GM23338 (cell line): ENCODE measurements around the gene DIAPH3. TPM values are rescaled to one million over a fixed set of nuclear protein-coding genes. Genes with fewer than 3 reads are reported as not detected.
A peak's percentile ranks its signal among the peaks of the same experiment; 100 is the strongest.

ENCODE experiments used
- ATAC-seq: fragments of 200-7000 bp; cut with Tn5 transposase; 3 replicates; pipeline ENCODE4 v1.9.1; 2020
- DNase-seq: peaks from one replicate; pipeline ENCODE4 v3.0.0-alpha.2; 2015; ENCODE audit warnings: low spot score
- H2AFZ ChIP-seq: fragments of 200-600 bp; sonication (generic); 2 replicates; pipeline ENCODE4 v1.8.0; 2016; ENCODE audit warnings: antibody characterized with exemption, mild to moderate bottlenecking, moderate library complexity
- H3F3A ChIP-seq: fragments of 200-600 bp; sonication (generic); replicated peaks from 2 replicates; pipeline ENCODE4 v1.8.0; 2017; ENCODE audit warnings: antibody characterized with exemption, mixed run types, low read depth
- H3K27ac ChIP-seq: fragments of 200-600 bp; sonication (generic); 2 replicates; pipeline ENCODE4 v1.6.1; 2016; ENCODE audit warnings: low read depth
- H3K27me3 ChIP-seq: fragments of 200-600 bp; sonication (generic); 2 replicates; pipeline ENCODE4 v1.8.0; 2016; ENCODE audit warnings: mild to moderate bottlenecking, mixed run types, moderate library complexity; ENCODE audit not compliant: insufficient read depth
- H3K36me3 ChIP-seq: fragments of 200-600 bp; sonication (generic); 2 replicates; pipeline ENCODE4 v1.8.0; 2016; ENCODE audit warnings: mild to moderate bottlenecking; ENCODE audit not compliant: insufficient read depth
- H3K4me1 ChIP-seq: fragments of 200-600 bp; sonication (generic); 2 replicates; pipeline ENCODE4 v1.8.0; 2016; ENCODE audit warnings: mild to moderate bottlenecking, moderate library complexity; ENCODE audit not compliant: insufficient read depth
- H3K4me2 ChIP-seq: fragments of 200-600 bp; sonication (generic); 2 replicates; pipeline ENCODE4 v1.7.1; 2017; ENCODE audit warnings: mixed run types
- H3K4me3 ChIP-seq: fragments of 200-600 bp; sonication (generic); 2 replicates; pipeline ENCODE4 v1.6.1; 2016; ENCODE audit warnings: mixed run types
- H3K79me2 ChIP-seq: fragments of 200-600 bp; sonication (generic); replicated peaks from 2 replicates; pipeline ENCODE4 v1.8.0; 2017; ENCODE audit warnings: mild to moderate bottlenecking; ENCODE audit not compliant: insufficient read depth
- H3K9me2 ChIP-seq: fragments of 200-600 bp; sonication (generic); 2 replicates; pipeline ENCODE4 v1.8.0; 2017; ENCODE audit not compliant: insufficient read depth
- H4K20me1 ChIP-seq: fragments of 200-600 bp; sonication (generic); replicated peaks from 2 replicates; pipeline ENCODE4 v1.8.0; 2017; ENCODE audit warnings: mild to moderate bottlenecking; ENCODE audit not compliant: insufficient read depth
- H3K27ac Mint-ChIP-seq: 2 replicates; pipeline ENCODE4 v1.8.0; 2020; ENCODE audit warnings: inconsistent platforms, mild to moderate bottlenecking, moderate library complexity, mixed read lengths
- H3K27me3 Mint-ChIP-seq: 3 replicates; pipeline ENCODE4 v1.8.0; 2022; ENCODE audit warnings: low read depth, mild to moderate bottlenecking, moderate library complexity, mixed read lengths, inconsistent platforms; ENCODE audit not compliant: insufficient read depth, poor library complexity
- H3K36me3 Mint-ChIP-seq: 3 replicates; pipeline ENCODE4 v1.8.0; 2021; ENCODE audit warnings: low read depth, mild to moderate bottlenecking, inconsistent platforms, moderate library complexity, mixed read lengths
- H3K4me1 Mint-ChIP-seq: 3 replicates; pipeline ENCODE4 v1.8.0; 2020; ENCODE audit warnings: mild to moderate bottlenecking, inconsistent platforms, mixed read lengths
- H3K4me3 Mint-ChIP-seq: 3 replicates; pipeline ENCODE4 v1.8.0; 2021; ENCODE audit warnings: moderate library complexity, mild to moderate bottlenecking, inconsistent platforms, mixed read lengths
- H3K9me3 Mint-ChIP-seq: 3 replicates; pipeline ENCODE4 v1.8.0; 2020; ENCODE audit warnings: moderate library complexity, mild to moderate bottlenecking, inconsistent platforms, mixed read lengths
- CREB1 ChIP-seq: fragments of 250-450 bp; sonication (Bioruptor Pico); IDR thresholded peaks from 2 replicates; pipeline ENCODE4 v1.5.0; 2020; ENCODE audit warnings: low read depth, mild to moderate bottlenecking, moderate library complexity
- CTCF ChIP-seq, 2 experiments: fragments of 200-600 bp in 1 of 2; sonication (generic) in 1 of 2; conservative IDR thresholded peaks; 2 replicates each; pipeline versions ENCODE4 v1.5.1 to v1.6.1; 2016 to 2017; ENCODE audit warnings: antibody characterized with exemption in 2 of 2, low read depth in 2 of 2, mild to moderate bottlenecking in 2 of 2, moderate library complexity in 1 of 2
- EZH2 ChIP-seq: fragments of 200-600 bp; sonication (generic); IDR thresholded peaks from one replicate; pipeline ENCODE4 v1.8.0; 2017; ENCODE audit warnings: antibody characterized with exemption, mild to moderate bottlenecking, low read depth; ENCODE audit not compliant: unreplicated experiment
- EZH2phosphoT487 ChIP-seq: fragments of 200-600 bp; sonication (generic); IDR thresholded peaks from one replicate; pipeline ENCODE4 v1.8.1; 2018; ENCODE audit warnings: antibody characterized with exemption; ENCODE audit not compliant: unreplicated experiment
- NANOG ChIP-seq: IDR thresholded peaks from 2 replicates; pipeline ENCODE4 v1.6.1; 2016; ENCODE audit warnings: antibody characterized with exemption, borderline replicate concordance
- POLR2AphosphoS5 ChIP-seq: IDR thresholded peaks from 2 replicates; pipeline ENCODE4 v1.6.1; 2016; ENCODE audit warnings: antibody characterized with exemption, low read depth
- STAT1 ChIP-seq: IDR thresholded peaks from one replicate; pipeline ENCODE4 v1.6.1; 2016; ENCODE audit warnings: antibody characterized with exemption; ENCODE audit not compliant: unreplicated experiment
- ZNF114 ChIP-seq: fragments of 250-450 bp; sonication (Bioruptor Pico); IDR thresholded peaks from 2 replicates; pipeline ENCODE4 v1.5.0; 2020; ENCODE audit warnings: mild to moderate bottlenecking, moderate library complexity
- polyA plus RNA-seq: library from polyadenylated mRNA; unstranded; fragments of >200 nt; fragmentation: Nextera tagmentation; extraction: Ambion mirVana; gene quantifications from 2 replicates; pipeline ENCODE4 v1.2.1, GENCODE V29; 2016
- total RNA-seq: library from RNA; depleted of rRNA; stranded (reverse); fragments of >200 nt; shearing (Covaris generic); gene quantifications from 2 replicates; pipeline ENCODE4 v1.2.3, GENCODE V29; 2014
- TF ChIP-seq, protein P1 (sequence below): IDR thresholded peaks from 2 replicates; pipeline ENCODE4 v1.6.1; 2016; ENCODE audit warnings: antibody characterized with exemption
- TF ChIP-seq, protein P2 (sequence below): fragments of 250-450 bp; sonication (Bioruptor Pico); IDR thresholded peaks from 2 replicates; pipeline ENCODE4 v1.5.0; 2020; ENCODE audit warnings: mild to moderate bottlenecking, moderate library complexity

The DIAPH3 gene
- total and polyA plus RNA-seq, 2 experiments from 2014 or later, result 23.4 to 30.2 TPM

DNA sequence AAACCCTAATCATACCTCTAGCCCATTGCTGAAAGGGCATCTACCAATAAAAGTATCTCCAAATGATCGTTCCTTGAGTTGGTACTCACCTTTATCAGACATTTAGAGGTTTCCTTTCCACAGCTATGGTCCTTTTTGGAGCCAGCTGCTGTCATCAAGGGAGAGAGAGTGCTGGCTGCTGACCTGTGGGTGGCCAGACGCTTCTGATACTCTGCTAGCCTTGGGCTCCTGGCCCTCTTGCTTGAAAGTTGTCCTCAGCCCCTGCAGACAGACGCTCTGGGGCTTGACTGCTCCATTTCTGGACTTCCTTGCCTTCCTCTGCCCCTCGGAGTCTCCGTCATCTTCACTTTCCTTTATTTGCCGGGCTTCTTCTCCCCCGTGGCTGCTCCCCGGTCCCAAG, 499.1 kb downstream of the DIAPH3 start:
- Mint-ChIP-seq H3K4me1 (peaks cover 27% of the 10 kb centered on the region), H3K27ac (peak overlapping the region; percentile 83), H3K36me3 (peaks cover 15% of the 10 kb centered on the region), H3K27me3 (no peaks in the 10 kb centered on the region), H3K4me3 (no peak overlapping the region; the same call in 2 of the 3 replicates), H3K9me3 (no peaks in the 10 kb centered on the region)
- H3K4me2 ChIP-seq, result peak overlapping the region; percentile 39
- no peaks in the 10 kb centered on the region; the same call in 1 of the 2 replicates for H3K9me2 ChIP-seq
- H3K4me3 ChIP-seq, result no peak overlapping the region; the same call in 1 of the 2 replicates
- DNase-seq (no peak), ATAC-seq (peak; percentile 51)
- H3K79me2 ChIP-seq, result no peaks in the 10 kb centered on the region
- H3K27me3 ChIP-seq, result no peaks in the 10 kb centered on the region
- no peaks in the 10 kb centered on the region for H4K20me1 ChIP-seq
- H3K27ac ChIP-seq, result peak overlapping the region; percentile 69
- TF ChIP-seq NANOG, result no peak
- TF ChIP-seq POLR2AphosphoS5, result no peak
- no peak for TF ChIP-seq CTCF (conservative IDR thresholded peaks at IDR 0.05; ENCODE audit: low read depth in 2 of 2)
- no peaks in the 10 kb centered on the region for H3K36me3 ChIP-seq
- 0 out of 2 replicates have a peak overlapping the region, but pooled peaks have one; percentile 2 for H2AFZ ChIP-seq
- peaks cover 20% of the 10 kb centered on the region for H3K4me1 ChIP-seq
- no peaks in the 10 kb centered on the region for H3F3A ChIP-seq

DNA sequence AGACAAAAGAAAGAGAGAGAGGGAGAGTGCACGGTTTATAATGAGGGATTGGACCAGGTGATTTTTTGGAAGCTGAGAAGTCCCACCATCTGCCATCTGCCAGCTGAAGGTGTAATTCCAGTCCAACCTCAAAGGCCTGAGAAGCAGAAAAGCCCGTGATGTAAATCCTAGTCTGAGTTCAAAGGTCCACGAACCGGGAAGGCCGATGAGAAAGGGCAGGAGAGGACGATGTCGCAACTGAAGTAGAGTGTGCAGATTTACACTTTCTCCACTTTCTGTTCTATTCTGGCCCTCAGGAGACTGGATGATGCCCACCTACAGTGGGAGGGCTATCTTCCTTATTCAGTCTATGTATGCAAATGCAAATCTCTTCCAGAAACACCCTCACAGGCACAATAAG, 500.0 kb downstream of the DIAPH3 start:
- Histone ChIP-seq H2AFZ (no peak overlapping the region), H3K4me3 (no peak overlapping the region), H3K27ac (no peak overlapping the region), H3K4me1 (peaks cover 20% of the 10 kb centered on the region), H3K36me3 (no peaks in the 10 kb centered on the region), H3K4me2 (no peak overlapping the region), H3K9me2 (no peaks in the 10 kb centered on the region; the same call in 1 of the 2 replicates), H4K20me1 (no peaks in the 10 kb centered on the region), H3K27me3 (no peaks in the 10 kb centered on the region), H3F3A (no peaks in the 10 kb centered on the region), H3K79me2 (no peaks in the 10 kb centered on the region)
- H3K4me3 Mint-ChIP-seq, result no peak overlapping the region
- no peaks in the 10 kb centered on the region for H3K9me3 Mint-ChIP-seq
- H3K36me3 Mint-ChIP-seq, result peaks cover 15% of the 10 kb centered on the region
- H3K27me3 Mint-ChIP-seq, result no peaks in the 10 kb centered on the region
- no peak for DNase-seq
- H3K4me1 Mint-ChIP-seq, result peaks cover 27% of the 10 kb centered on the region
- no peak overlapping the region for H3K27ac Mint-ChIP-seq
- no peak for ATAC-seq
- TF ChIP-seq EZH2phosphoT487 (no peak), CREB1 (CRISPR knock-in tag) (no peak), NANOG (no peak), ZNF114 (CRISPR knock-in tag) (no peak), POLR2AphosphoS5 (no peak), EZH2 (no peak), STAT1 (no peak)
- TF ChIP-seq, protein P1, sequence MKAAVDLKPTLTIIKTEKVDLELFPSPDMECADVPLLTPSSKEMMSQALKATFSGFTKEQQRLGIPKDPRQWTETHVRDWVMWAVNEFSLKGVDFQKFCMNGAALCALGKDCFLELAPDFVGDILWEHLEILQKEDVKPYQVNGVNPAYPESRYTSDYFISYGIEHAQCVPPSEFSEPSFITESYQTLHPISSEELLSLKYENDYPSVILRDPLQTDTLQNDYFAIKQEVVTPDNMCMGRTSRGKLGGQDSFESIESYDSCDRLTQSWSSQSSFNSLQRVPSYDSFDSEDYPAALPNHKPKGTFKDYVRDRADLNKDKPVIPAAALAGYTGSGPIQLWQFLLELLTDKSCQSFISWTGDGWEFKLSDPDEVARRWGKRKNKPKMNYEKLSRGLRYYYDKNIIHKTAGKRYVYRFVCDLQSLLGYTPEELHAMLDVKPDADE, result no peak
- TF ChIP-seq, protein P2, sequence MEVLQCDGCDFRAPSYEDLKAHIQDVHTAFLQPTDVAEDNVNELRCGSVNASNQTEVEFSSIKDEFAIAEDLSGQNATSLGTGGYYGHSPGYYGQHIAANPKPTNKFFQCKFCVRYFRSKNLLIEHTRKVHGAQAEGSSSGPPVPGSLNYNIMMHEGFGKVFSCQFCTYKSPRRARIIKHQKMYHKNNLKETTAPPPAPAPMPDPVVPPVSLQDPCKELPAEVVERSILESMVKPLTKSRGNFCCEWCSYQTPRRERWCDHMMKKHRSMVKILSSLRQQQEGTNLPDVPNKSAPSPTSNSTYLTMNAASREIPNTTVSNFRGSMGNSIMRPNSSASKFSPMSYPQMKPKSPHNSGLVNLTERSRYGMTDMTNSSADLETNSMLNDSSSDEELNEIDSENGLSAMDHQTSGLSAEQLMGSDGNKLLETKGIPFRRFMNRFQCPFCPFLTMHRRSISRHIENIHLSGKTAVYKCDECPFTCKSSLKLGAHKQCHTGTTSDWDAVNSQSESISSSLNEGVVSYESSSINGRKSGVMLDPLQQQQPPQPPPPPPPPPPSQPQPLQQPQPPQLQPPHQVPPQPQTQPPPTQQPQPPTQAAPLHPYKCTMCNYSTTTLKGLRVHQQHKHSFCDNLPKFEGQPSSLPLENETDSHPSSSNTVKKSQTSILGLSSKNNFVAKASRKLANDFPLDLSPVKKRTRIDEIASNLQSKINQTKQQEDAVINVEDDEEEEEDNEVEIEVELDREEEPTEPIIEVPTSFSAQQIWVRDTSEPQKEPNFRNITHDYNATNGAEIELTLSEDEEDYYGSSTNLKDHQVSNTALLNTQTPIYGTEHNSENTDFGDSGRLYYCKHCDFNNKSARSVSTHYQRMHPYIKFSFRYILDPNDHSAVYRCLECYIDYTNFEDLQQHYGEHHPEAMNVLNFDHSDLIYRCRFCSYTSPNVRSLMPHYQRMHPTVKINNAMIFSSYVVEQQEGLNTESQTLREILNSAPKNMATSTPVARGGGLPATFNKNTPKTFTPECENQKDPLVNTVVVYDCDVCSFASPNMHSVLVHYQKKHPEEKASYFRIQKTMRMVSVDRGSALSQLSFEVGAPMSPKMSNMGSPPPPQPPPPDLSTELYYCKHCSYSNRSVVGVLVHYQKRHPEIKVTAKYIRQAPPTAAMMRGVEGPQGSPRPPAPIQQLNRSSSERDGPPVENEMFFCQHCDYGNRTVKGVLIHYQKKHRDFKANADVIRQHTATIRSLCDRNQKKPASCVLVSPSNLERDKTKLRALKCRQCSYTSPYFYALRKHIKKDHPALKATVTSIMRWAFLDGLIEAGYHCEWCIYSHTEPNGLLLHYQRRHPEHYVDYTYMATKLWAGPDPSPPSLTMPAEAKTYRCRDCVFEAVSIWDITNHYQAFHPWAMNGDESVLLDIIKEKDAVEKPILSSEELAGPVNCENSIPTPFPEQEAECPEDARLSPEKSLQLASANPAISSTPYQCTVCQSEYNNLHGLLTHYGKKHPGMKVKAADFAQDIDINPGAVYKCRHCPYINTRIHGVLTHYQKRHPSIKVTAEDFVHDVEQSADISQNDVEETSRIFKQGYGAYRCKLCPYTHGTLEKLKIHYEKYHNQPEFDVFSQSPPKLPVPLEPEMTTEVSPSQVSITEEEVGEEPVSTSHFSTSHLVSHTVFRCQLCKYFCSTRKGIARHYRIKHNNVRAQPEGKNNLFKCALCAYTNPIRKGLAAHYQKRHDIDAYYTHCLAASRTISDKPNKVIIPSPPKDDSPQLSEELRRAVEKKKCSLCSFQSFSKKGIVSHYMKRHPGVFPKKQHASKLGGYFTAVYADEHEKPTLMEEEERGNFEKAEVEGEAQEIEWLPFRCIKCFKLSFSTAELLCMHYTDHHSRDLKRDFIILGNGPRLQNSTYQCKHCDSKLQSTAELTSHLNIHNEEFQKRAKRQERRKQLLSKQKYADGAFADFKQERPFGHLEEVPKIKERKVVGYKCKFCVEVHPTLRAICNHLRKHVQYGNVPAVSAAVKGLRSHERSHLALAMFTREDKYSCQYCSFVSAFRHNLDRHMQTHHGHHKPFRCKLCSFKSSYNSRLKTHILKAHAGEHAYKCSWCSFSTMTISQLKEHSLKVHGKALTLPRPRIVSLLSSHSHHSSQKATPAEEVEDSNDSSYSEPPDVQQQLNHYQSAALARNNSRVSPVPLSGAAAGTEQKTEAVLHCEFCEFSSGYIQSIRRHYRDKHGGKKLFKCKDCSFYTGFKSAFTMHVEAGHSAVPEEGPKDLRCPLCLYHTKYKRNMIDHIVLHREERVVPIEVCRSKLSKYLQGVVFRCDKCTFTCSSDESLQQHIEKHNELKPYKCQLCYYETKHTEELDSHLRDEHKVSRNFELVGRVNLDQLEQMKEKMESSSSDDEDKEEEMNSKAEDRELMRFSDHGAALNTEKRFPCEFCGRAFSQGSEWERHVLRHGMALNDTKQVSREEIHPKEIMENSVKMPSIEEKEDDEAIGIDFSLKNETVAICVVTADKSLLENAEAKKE (CRISPR knock-in tag), result no peak
